Upper lobe of right lung (tissue), 1 donor: ENCODE results near the gene PHF2. TPM values are rescaled to one million over a fixed set of nuclear protein-coding genes. Genes with fewer than 3 reads are reported as not detected.

Experiments used
- ATAC-seq: fragments of 200-7000 bp; cut with Tn5 transposase; one replicate; pipeline ENCODE4 v1.9.1; 2020; ENCODE audit warnings: mild to moderate bottlenecking, moderate library complexity
- DNase-seq: peaks from one replicate; pipeline ENCODE4 v3.0.0-alpha.2; 2020
- H3K27ac ChIP-seq: fragments of 200-600 bp; one replicate; pipeline ENCODE4 v1.8.0; 2022
- H3K27me3 ChIP-seq: fragments of 200-600 bp; one replicate; pipeline ENCODE4 v1.8.0; 2022; ENCODE audit warnings: mild to moderate bottlenecking
- H3K36me3 ChIP-seq: fragments of 200-600 bp; one replicate; pipeline ENCODE4 v1.8.0; 2022
- H3K4me1 ChIP-seq: fragments of 200-600 bp; one replicate; pipeline ENCODE4 v1.8.0; 2022
- H3K4me3 ChIP-seq: fragments of 200-600 bp; one replicate; pipeline ENCODE4 v1.8.0; 2022; ENCODE audit warnings: mild to moderate bottlenecking
- H3K9me3 ChIP-seq: fragments of 200-600 bp; one replicate; pipeline ENCODE4 v1.8.0; 2022
- CTCF ChIP-seq: fragments of 200-600 bp; IDR thresholded peaks from one replicate; pipeline ENCODE4 v1.8.0; 2022; ENCODE audit warnings: antibody characterized with exemption
- intact Hi-C: fragments of 100-400 bp; cut with DNase I; formaldehyde crosslinking; loops from one replicate; pipeline ENCODE4 v1.11.0; 2022
- total RNA-seq: library from RNA; stranded (reverse); fragmentation: NEBNext Ultra II Directional; extraction: Animal tissue kit (Norgen Biotek cat#: 25700); gene quantifications from one replicate; pipeline ENCODE4 v1.2.1, GENCODE V29; 2021
- donor health status: DM: no; HTN: yes; CAD: no; lungs with severe emphysema.

The PHF2 gene
- total RNA-seq, 1 donor from 2014 or later: 37.0 TPM

- ATAC-seq (no peak), DNase-seq (no peak)
- peaks cover 4% of the 10 kb centered on the region for H3K9me3 ChIP-seq
- H3K36me3 ChIP-seq: no peaks in the 10 kb centered on the region
- no peak overlapping the region for H3K4me3 ChIP-seq
- intact Hi-C loops: no loop called here
- no peak overlapping the region for H3K27ac ChIP-seq
- no peaks in the 10 kb centered on the region for H3K27me3 ChIP-seq
- no peak for TF ChIP-seq CTCF
- H3K4me1 ChIP-seq: peaks cover 13% of the 10 kb centered on the region
These were observed 26.6 kb downstream of the PHF2 start for GRCh38 chr9:93603011-93603410.

- H3K27me3 ChIP-seq: no peaks in the 10 kb centered on the region
- ATAC-seq (no peak), DNase-seq (no peak)
- no peaks in the 10 kb centered on the region for H3K36me3 ChIP-seq
- intact Hi-C loops: no loop called here
- H3K4me1 ChIP-seq: peaks cover 6% of the 10 kb centered on the region
- H3K9me3 ChIP-seq: peaks cover 10% of the 10 kb centered on the region
- no peak for TF ChIP-seq CTCF
- no peak overlapping the region for H3K4me3 ChIP-seq
- no peak overlapping the region for H3K27ac ChIP-seq
These were observed 27.5 kb downstream of the PHF2 start for GRCh38 chr9:93603906-93604326.

GRCh38 chr9:93606187-93606586 lies 29.8 kb downstream of the PHF2 start:
- intact Hi-C loops: no loop called here
- no peaks in the 10 kb centered on the region for H3K4me1 ChIP-seq
- H3K27ac ChIP-seq: no peak overlapping the region
- no peak overlapping the region for H3K4me3 ChIP-seq
- DNase-seq (no peak), ATAC-seq (no peak)
- no peak for TF ChIP-seq CTCF
- H3K27me3 ChIP-seq: no peaks in the 10 kb centered on the region
- H3K9me3 ChIP-seq: peaks cover 25% of the 10 kb centered on the region
- H3K36me3 ChIP-seq: no peaks in the 10 kb centered on the region

GRCh38 chr9:93610206-93610605 lies 33.8 kb downstream of the PHF2 start:
- intact Hi-C loops: no loop called here
- Histone ChIP-seq H3K4me1 (peaks cover 8% of the 10 kb centered on the region), H3K36me3 (no peaks in the 10 kb centered on the region), H3K9me3 (peaks cover 25% of the 10 kb centered on the region), H3K27ac (no peak overlapping the region), H3K4me3 (no peak overlapping the region), H3K27me3 (no peaks in the 10 kb centered on the region)
- TF ChIP-seq CTCF: no peak
- no peak for DNase-seq
- no peak for ATAC-seq

- intact Hi-C loops: no loop called here
- Histone ChIP-seq H3K4me1 (peaks cover 8% of the 10 kb centered on the region), H3K4me3 (no peak overlapping the region), H3K27ac (no peak overlapping the region), H3K9me3 (peaks cover 25% of the 10 kb centered on the region), H3K36me3 (no peaks in the 10 kb centered on the region), H3K27me3 (no peaks in the 10 kb centered on the region)
- DNase-seq (no peak), ATAC-seq (no peak)
- TF ChIP-seq CTCF: no peak
These were observed 35.8 kb downstream of the PHF2 start for GRCh38 chr9:93612052-93612795.

- TF ChIP-seq CTCF: no peak
- no peak overlapping the region for H3K4me3 ChIP-seq
- ATAC-seq: peak; percentile 15
- H3K36me3 ChIP-seq: peaks cover under 1% of the 10 kb centered on the region
- H3K9me3 ChIP-seq: peaks cover 23% of the 10 kb centered on the region
- intact Hi-C loops: no loop called here
- H3K27me3 ChIP-seq: no peaks in the 10 kb centered on the region
- DNase-seq: no peak
- no peak overlapping the region for H3K27ac ChIP-seq
- peaks cover 8% of the 10 kb centered on the region for H3K4me1 ChIP-seq
These were observed 36.4 kb downstream of the PHF2 start for GRCh38 chr9:93612796-93613154.
